NCI-H1417 (cell line): ENCODE data around the gene PDGFD.

Experiments used
- DNase-seq, 3 experiments: peaks; one replicate each; lab custom pipeline; 2025; lab: John Stamatoyannopoulos, UW

PDGFD gene

DNA sequence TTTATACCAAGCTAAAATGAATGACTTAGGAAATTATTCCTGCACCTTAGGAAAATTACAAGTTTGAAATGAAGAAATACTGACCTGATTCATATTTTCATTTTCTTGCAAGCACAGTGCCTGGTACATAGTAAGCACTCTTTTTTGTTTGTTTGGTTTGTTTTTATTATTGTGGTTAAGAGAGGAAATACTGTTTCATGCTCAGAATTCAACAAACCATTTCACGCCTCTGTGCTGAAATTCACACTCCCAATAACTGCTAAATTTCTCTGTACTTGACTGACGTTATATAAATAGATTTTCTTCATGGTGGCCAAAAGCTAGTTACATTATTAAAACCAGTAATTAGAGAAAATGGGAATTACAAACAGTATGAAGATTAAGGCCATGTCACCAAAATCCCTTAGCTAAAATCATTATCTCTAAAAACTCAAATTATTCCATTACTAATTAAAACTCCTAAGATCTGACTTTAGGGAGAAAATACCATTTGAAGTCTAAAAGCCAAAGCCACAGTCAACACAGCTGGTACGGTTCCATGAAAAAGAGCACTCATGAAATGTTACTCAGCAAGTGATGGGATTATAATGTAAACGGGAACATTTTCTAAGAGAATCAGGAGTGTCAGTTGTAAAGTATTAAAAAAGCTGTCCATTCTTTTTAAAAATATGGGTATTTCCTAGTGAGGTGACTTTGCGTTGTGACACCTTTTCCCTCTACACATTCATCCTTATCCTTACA lies 205.3 kb downstream of the PDGFD start:
- DNase-seq, result no peak

DNA sequence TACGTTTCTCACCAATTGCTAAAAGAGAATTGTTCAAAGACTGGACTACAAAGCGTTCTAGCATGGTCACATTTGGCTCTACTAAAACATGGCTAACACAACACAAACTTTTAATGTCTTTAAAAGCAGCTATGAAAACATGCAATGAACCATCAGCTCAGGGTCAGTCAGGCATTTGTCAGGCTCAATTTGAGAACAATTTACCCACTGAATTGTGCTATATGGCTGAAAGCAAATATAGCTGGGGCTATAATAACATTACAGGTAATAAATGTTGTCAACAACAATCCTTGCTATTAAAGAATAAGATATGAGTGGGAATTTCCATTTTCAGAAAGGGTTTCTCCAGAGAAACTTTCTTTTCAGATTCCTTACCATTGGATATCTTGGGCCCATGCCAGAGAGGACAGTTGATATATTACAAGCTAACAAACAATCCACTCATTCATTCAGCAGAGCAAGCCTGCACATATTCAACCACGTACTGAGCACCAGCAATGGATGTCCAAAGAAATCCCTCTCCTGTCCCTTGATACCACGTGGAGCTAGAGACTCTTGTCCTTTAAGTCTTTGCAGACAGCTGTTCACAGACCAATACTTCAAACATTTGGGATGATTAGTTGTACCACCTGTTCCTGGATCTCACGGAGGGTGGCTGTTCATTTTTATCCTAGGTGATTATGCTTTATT lies 210.0 kb downstream of the PDGFD start:
- DNase-seq, result peak in 1 of 3 experiments; percentile 41

DNA sequence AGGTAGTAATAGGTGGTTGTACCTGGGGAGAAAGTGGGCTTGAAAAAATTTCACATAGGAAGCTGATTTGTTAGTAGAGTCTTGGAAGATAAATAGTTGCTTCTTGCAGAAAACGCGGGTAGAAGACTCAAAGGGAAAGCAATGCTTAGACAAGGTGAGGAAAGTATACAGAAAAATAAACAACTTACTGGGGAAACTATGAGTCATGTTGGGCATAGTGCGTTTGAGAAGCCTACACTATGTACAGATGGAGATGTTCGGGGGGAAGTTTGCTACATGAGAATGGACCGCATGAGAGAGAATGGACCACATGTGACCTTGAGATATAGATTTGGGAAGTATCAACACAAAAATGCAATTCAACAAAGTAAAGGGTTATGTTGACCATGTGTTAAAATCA lies 214.2 kb downstream of the PDGFD start:
- no peak for DNase-seq

DNA sequence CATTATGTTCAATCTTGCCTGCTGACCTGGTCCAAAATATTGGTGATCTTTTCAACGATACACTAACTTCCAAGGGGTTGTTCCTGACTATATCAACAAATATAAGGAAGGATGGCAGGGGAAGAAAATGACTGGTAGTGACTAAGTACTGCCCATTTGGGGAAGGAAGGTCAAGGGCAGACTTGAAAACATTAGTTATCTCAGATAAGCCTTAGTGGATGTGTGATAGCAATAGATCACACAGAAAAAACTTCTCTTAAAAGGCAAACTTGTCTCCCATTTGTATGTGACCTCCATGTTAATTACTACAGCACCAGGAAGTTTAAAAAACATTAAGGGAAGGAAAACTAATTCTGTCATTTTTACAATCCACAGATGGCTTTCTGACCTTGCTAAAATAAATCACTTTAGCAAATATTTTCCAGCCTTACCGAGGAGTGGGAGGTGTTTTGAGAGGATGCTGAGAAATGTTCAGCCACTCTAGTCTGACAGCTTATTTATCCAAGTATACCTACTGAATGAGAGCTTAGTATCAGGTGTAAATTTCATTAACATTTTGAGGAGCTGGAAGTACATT lies 215.7 kb downstream of the PDGFD start:
- no peak for DNase-seq

DNA sequence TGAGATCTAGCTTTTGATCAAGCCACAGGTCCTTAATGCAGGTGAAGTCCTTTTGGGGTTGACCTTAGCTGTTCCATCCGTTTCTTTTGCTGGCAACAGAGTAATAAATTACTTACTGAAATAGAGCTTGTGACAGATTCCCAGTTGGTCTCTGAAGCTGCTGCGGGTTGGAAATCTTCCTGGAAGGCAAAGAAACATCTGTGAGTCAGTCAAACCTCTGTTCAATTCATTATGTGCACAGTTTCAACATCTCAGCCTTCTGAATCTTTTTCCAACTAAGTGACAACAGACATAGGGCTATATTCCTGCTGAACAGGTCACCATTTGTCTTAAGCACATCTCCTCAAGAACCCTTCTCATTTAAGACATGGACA lies 216.4 kb downstream of the PDGFD start:
- DNase-seq, result no peak

DNA sequence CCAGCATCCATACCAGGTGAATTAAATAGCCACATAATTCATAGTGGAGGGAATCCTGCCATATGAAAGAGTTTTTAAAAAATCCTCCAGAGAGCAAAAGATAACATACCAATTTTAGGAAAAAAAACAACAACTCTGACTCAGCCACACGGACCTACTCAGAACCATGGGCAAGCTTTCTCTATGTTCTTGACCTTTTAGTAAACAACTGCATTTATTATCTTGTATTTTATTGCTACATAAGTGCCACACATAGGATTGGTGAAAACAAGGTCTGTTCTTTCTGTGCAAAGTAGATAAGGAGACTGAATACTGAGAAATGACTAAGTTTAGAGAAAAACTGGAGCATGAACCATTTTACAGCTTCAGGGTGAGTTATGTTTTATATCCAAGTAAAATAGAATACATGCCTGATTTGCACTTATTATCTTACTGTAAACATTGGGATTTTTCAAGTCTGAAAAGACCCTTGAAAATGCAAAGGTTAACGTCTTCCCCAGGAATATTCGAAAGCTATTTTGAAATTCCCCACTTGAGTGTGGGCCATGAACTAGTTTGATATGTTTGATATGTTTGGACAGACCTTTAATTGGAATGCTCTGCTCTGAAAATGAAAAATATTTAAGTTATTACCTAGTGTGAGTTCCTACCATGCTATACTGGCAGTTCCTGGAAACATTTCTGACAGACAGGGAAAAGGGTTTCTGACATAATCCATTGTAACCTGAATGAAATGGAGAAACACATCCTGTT lies 217.0 kb downstream of the PDGFD start:
- no peak for DNase-seq

DNA sequence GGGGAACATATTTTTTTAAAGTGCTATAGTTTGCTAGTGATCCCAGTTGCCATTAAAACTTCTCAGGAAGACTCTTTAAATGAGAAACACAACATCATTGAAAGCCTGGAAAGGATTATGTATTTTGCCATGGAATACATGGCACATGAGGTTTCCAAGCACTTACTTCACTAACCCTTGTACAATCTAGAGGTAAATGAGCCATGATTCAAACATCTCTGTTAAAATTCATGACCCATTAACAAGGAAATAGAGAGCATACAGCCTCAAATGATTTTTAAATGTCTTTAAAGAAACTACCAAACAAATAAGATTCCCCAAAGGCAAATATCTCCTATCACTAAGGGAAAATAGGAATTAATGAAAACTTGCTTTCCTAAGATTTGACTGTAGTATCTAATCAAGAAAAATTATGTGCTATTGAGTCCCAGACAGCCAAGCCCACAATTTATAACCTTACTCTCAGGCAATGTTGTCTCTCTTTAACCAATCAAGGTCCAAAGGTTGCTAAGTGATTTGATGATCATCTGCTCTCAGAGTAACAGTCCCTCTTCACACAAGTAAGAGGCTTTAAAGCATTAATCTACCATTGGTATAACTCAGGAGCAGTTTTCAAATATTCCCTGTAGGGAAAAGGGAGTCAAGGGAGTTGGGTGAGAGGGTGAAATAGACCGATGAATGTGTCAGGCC lies 219.6 kb downstream of the PDGFD start:
- peak in 1 of 3 experiments; percentile 70 for DNase-seq

DNA sequence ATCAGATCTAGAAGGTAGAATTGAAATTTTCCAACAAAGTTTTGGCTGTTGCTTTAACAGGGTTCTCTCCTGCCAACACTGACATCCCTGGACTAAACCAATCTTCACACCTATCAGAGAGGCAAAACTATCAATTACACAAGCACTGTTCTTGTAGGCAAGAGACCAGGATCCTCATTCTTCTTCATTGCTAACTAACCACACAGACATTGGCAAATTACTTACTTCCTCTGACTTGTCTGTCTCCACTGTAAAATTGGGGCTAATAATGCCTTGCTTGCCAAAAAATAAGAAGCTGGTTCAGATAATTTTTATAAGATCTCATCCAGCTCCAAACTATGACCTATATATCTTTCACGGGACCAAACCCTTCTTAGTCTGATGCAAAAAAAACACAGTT lies 221.3 kb downstream of the PDGFD start:
- DNase-seq, result no peak

DNA sequence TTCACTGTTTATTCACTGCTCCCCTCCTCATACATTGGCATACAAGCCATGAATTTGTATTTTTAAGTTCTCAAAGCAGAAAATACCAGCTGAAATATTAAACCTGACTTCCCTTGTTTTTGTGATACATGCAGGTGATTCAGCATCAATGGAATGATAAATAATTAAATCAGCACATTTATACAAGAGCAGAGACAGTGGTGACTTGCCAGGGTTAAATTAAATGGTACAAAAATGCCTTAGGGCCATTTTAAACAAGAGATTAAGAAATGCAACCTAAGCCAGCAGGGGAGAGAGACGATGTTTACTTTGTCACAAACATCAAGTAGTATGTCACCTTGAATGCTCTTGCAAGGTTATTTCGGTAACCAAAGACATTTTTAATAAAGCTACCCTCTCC lies 223.4 kb downstream of the PDGFD start:
- DNase-seq, result peak in 1 of 3 experiments; percentile 34

DNA sequence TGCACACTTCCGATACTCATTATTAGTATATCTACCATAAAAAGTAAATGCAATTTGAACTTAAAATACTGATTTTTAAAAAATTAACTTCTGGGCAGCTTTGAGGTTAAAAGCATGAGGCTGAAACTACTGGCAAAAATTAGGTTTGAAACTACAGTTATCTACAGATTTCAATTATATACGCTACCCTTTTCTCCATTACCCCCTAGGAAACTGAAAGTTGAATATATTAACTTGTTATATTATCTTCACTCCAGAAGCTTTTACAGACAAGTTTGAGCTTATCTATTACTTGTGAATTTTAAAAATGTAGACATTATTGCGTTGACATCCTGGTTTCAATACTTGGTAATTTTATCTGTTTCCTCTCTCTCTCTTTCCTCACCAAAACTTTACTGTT lies 224.3 kb downstream of the PDGFD start:
- no peak for DNase-seq

DNA sequence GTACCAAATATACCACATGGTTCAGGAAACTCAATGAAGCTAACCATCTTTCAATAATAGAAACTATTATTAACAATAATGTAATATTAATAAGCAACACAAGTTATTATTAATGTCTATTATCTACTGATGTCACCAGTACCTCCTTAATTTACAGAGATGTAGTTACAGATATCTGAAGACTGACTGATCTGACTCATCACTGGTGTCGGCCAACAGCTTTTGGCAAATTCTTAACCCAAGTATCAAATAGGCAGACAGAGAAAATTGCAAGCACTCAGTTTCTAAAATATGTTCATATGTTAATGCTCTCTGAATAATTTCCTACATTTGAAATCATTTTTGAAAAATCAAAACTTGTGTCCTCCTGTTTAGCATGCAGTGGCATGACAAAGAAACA lies 227.9 kb downstream of the PDGFD start:
- no peak for DNase-seq

DNA sequence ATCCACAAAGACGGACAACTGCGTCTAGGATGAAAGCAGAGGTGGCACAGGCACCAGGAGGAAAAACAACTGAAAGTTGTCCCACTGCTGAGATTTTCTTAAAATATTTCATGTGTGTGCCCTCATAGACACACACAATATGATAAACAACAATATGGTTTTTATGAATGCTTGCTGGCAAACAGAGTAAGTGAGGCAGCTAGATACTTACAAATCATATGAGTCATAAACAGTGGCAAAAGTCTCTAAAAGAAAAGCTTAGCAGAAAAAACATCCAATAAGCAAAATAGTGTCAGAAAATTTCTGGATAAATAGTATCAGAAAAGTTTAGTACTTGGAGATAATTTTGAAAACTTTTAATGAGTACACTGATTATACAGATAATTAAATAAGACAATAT lies 228.7 kb downstream of the PDGFD start:
- DNase-seq, result no peak

DNA sequence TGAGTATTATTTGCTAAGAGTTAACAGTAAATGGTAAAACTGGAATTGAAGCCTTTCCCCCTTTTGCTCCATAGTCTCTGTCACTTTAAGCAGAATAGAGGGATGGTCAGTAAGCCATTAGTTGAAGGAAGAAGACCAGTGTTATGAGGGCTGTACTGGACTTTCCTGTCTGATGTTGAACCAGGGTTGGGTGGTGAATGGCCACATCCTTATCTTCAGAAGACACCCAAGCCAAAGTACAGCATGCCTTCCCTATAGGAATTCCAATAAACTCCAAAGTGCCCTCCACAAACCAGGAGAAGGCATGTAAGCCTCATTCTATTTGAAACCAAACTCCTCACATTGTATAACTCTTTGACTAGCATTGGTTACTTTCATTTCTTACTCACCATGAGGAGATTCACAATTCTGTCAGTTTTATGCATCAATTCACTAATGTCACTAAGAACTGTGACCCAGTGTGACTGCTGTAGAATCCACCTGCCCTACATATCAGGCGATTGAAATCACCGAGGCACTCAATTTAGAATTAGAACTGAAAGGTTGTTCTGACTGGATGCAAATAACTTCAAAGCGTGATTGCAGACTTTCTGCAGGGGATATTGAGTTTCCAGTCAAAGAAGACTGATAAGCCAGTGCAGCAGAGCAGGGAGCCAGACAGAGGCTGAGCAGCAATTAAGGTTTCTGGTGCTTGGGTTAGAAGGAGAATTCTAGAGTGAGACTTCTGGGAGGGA lies 234.6 kb downstream of the PDGFD start:
- no peak for DNase-seq

DNA sequence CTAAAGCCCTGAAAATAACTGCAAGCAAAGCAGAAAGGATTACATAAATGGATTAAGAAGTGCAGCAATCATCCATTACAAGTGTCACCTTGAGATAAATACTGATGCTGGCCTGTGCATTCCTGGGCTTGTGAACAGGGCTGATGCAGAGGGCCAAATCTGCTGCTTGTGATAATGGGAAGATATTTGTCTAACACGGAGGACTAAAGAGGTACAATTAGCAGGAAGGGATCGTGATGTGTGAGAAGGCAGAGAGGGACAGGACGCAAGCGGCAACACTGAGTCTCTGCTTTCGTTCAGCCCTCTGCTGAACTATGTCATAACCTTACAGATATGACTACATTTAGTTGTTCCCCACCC lies 235.2 kb downstream of the PDGFD start:
- no peak for DNase-seq

DNA sequence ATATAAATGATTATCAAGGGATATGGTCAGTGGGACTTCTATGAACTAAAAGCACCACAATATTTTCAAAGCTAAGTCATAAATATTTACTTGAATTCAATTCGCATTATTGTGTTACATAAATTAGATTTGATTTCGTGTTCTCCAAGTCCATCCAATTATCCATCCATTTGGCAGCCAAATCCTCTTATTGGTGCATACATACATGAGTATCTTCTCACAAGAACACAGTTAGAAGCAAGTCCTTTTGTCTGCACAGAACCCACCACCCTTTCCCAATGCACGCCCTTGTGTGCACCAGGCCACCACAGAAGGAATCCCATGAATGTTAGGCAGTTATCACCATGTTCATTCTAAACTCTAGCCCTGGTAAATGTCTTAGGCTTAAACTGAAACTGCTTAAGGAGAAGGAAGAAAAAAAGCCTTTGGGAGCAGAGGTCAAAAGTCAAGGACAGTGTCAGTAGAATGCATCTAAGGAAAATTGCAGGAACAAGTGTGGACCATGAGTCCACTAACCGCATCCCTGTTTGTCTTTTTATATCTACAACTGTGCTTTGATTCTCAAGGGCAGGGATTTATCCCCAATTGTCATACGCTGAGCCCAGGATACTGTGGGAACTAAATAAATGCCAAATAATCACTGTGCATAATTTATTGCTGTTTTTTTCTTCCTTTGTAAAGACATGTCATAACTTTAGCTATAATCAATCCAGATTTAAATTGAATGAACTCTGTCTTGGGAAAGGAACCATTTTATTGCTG lies 235.7 kb downstream of the PDGFD start:
- no peak for DNase-seq

DNA sequence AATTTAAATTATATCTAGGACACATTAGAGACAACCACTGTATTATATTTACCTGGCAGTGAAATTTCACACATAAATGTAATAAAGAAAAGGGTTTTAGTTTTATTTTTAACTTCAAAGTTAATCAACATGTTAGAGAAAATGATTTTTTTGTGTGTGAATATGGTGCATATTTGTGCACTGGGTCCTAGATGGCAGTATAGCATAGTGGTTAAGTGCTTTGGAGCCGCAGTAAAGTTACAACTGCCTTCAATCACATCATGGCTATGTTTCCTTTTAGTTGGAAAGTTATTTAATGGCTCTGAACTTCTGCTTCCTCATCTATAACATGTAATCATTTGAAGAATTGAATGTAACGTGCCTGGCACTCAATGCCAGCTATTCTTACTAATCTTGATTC lies 236.4 kb downstream of the PDGFD start:
- DNase-seq, result peak in 1 of 3 experiments; percentile 41

DNA sequence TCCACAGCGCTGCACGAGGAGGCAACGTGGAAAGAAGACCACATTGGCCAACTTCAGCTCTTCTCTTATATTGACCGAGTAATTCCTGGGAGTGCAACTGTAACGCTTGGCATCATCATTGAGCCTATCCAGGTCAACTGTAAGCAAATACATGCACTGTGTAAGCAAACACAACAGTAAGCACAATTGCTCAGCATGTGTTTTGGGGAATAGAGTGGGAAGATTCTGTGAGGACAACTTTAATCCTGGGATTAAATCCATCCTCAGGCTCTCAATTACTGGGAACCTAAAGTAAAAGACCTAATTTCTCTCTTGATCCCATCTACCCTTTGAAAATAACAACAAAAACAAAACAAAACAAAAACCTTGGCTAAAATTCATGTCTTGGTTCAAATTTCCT lies 237.0 kb downstream of the PDGFD start:
- peak in 1 of 3 experiments; percentile 24 for DNase-seq

DNA sequence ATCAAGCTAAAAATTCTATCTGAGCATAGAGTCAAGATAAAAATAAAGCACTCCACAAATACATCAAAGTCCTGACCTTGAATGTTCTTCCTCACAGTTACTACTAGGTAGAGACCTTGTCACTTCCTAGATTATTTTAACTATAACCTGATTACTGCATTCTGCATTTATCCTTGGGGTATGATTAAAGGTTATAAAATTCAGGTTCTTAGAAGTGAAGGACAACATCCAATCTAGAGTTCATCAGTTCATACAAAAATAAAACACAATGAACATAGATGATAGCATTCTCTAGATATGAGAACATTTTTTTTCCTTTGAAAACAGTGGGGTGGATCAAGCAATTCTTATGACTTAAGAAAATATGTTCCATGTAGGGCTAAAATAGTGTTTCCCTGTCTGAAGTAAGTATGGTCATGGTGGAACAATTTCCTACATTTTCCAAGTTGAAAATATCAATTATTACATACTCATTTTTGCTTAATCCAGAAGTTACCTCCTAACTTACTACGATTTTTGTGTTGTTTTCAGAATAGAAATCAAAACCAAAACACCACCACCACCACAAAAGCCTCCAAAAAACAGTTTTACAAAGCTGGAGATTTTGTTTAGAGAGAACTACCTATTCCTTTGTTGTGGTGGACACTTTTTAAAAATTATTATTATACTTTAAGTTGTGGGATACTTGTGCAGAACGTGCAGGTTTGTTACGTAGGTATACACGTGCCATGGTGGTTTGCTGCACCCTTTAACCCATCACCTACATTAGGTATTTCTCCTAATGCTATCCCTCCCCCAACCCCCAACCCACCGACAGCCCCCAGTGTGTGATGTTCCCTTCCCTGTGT lies 239.6 kb downstream of the PDGFD start:
- DNase-seq, result no peak

DNA sequence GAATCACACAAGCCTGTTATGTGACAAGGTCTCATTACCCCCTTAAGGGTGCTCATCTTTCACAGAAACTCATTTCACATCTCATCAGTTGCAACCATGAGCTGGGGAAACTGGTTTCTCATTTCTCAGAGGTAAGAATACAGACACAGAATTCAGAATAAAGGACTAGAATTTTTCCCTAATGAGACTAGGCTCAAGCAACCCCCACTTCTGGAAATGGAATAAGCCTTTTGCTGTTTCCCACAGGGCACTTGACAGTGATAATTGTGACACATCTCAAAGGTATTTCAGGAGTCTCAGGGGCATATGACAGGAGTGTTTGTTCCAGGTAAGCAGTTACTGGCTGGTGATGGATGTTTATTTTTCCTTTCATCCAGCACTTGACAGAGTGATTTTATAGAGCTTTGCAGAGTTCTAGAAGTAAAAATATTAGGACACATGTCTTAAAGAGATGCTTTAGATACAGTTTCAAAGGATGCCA lies 240.5 kb downstream of the PDGFD start:
- DNase-seq, result peak; percentile 24 to 84 (median 74)

DNA sequence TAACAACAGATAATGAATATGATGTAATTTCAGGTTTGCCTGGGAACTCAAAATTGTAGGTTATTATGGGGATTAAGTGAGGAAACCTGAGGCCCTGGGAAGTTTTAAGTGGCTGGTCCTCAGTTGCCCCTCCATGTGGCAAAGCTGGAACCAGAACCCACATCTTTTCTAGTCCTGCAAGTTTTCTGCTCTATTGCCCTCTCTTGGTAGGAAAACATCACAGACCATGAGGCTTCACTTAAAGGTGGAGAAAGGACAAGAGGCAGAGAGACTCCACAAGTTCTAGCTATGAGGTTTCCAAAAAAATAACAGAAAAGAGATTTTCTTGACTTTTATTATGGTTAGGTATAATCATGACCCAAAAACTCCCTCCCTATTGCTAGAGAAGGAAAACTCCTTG lies 243.0 kb downstream of the PDGFD start:
- DNase-seq, result no peak
